Measurements from ENCODE around the gene LDLRAD4.

DNA sequence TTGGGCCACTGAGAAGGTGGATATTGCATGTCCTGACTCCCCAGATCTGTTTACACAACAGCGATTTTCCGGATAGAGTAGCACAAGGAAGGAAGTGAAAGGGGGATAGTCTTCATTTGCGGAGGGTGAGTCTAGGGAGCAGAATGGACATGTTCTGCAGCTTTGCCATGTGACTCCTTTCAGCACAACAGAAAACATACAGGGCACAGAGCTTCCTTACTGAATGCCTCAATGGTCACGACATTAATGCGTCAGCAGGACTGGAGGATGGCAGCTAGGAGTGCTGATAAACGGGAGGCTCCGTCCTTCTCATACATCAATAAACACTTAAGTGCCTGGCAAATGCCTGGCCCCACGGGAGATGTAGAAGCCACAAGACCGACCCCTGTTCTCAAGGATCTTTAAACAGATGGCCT lies 344.8 kb downstream of the LDLRAD4 start:
- TF ChIP-seq GATA2 (IDR thresholded peaks at IDR 0.05; ENCODE audit: low read depth, low read length) = no peak
- no peak for TF ChIP-seq GATA3 (IDR thresholded peaks at IDR 0.05; ENCODE audit: low read depth, low read length)
